OCI-LY1 (cell line): Measurements from ENCODE around the gene STARD9.

Experiments
- H2AFZ ChIP-seq: fragments of 200-600 bp; sonication (generic), shearing (Covaris generic); 2 replicates; pipeline ENCODE4 v1.6.0; 2014; ENCODE audit warnings: antibody characterized with exemption, mild to moderate bottlenecking, low read length
- H3F3A ChIP-seq: fragments of 200-600 bp; sonication (generic), shearing (Covaris generic); 2 replicates; pipeline ENCODE4 v1.6.0; 2014; ENCODE audit warnings: mild to moderate bottlenecking, antibody characterized with exemption, low read length, moderate library complexity; ENCODE audit not compliant: insufficient read depth
- H3K27ac ChIP-seq: fragments of 200-600 bp; sonication (generic); 2 replicates; pipeline ENCODE4 v1.5.1; 2014; ENCODE audit warnings: low read length, mixed run types, mild to moderate bottlenecking, low read depth; ENCODE audit not compliant: poor library complexity, severe bottlenecking
- H3K27me3 ChIP-seq: fragments of 200-600 bp; sonication (generic); 2 replicates; pipeline ENCODE4 v1.6.0; 2014; ENCODE audit warnings: antibody characterized with exemption, mild to moderate bottlenecking, low read length, moderate library complexity; ENCODE audit not compliant: insufficient read depth
- H3K36me3 ChIP-seq: fragments of 200-600 bp; sonication (generic); 2 replicates; pipeline ENCODE4 v1.6.1; 2014; ENCODE audit warnings: mild to moderate bottlenecking, antibody characterized with exemption, low read length, moderate library complexity, mixed read lengths; ENCODE audit not compliant: insufficient read depth
- H3K4me1 ChIP-seq: fragments of 200-600 bp; sonication (generic); 2 replicates; pipeline ENCODE4 v1.5.1; 2014; ENCODE audit warnings: mild to moderate bottlenecking, low read length, moderate library complexity; ENCODE audit not compliant: insufficient read depth, severe bottlenecking
- H3K4me2 ChIP-seq: fragments of 200-600 bp; sonication (generic), shearing (Covaris generic); 2 replicates; pipeline ENCODE4 v1.6.1; 2014; ENCODE audit warnings: low read length
- H3K4me3 ChIP-seq: fragments of 200-600 bp; sonication (generic); 2 replicates; pipeline ENCODE4 v1.5.1; 2014; ENCODE audit warnings: low read length, low read depth, mild to moderate bottlenecking, mixed read lengths; ENCODE audit not compliant: poor library complexity, severe bottlenecking
- H3K79me2 ChIP-seq: fragments of 200-600 bp; shearing (Covaris generic); 2 replicates; pipeline ENCODE4 v1.6.1; 2016; ENCODE audit warnings: mixed run types, low read length, mixed read lengths; ENCODE audit not compliant: insufficient read depth
- H3K9ac ChIP-seq: fragments of 200-600 bp; sonication (generic), shearing (Covaris generic); 2 replicates; pipeline ENCODE4 v1.6.1; 2014; ENCODE audit warnings: mild to moderate bottlenecking, low read length, mixed read lengths
- H3K9me2 ChIP-seq: fragments of 200-600 bp; sonication (generic), shearing (Covaris generic); 2 replicates; pipeline ENCODE4 v1.6.1; 2014; ENCODE audit warnings: low read depth, mild to moderate bottlenecking, low read length, mixed read lengths
- H3K9me3 ChIP-seq: fragments of 200-600 bp; shearing (Covaris generic); 2 replicates; pipeline ENCODE4 v1.6.1; 2014; ENCODE audit warnings: low read length, mixed read lengths
- H4K20me1 ChIP-seq: fragments of 200-600 bp; sonication (generic), shearing (Covaris generic); 2 replicates; pipeline ENCODE4 v1.6.0; 2016; ENCODE audit warnings: mild to moderate bottlenecking, low read length; ENCODE audit not compliant: insufficient read depth
- CTCF ChIP-seq: fragments of 200-600 bp; sonication (generic), shearing (Covaris generic); IDR thresholded peaks from 2 replicates; pipeline ENCODE4 v1.5.1; 2017; ENCODE audit warnings: mild to moderate bottlenecking, antibody characterized with exemption, low read length, moderate library complexity, mixed read lengths
- EZH2 ChIP-seq: fragments of 200-600 bp; sonication (generic), shearing (Covaris generic); IDR thresholded peaks from 2 replicates; pipeline ENCODE4 v1.8.0; 2017; ENCODE audit warnings: borderline replicate concordance, mixed run types, mild to moderate bottlenecking, antibody characterized with exemption, low read length, moderate library complexity, mixed read lengths

Gene STARD9

GRCh38 chr15:42693942-42694341, 118.5 kb downstream of the STARD9 start:
- Histone ChIP-seq H3K4me3 (no peak overlapping the region), H4K20me1 (no peaks in the 10 kb centered on the region), H3K9me3 (no peaks in the 10 kb centered on the region), H3K36me3 (peaks cover 25% of the 10 kb centered on the region), H3K9me2 (no peaks in the 10 kb centered on the region), H3K79me2 (no peaks in the 10 kb centered on the region), H3F3A (no peaks in the 10 kb centered on the region), H3K27ac (no peak overlapping the region), H3K27me3 (no peaks in the 10 kb centered on the region), H3K9ac (no peak overlapping the region), H2AFZ (no peak overlapping the region), H3K4me2 (no peak overlapping the region), H3K4me1 (no peaks in the 10 kb centered on the region)
- TF ChIP-seq EZH2 (no peak), CTCF (no peak)

- Histone ChIP-seq H3K36me3 (peaks cover 24% of the 10 kb centered on the region), H3K27me3 (no peaks in the 10 kb centered on the region), H2AFZ (no peak overlapping the region), H3K27ac (no peak overlapping the region), H3K4me2 (no peak overlapping the region), H3K9me2 (no peaks in the 10 kb centered on the region), H3K79me2 (no peaks in the 10 kb centered on the region), H4K20me1 (no peaks in the 10 kb centered on the region), H3K4me3 (no peak overlapping the region), H3K4me1 (no peaks in the 10 kb centered on the region), H3K9ac (no peak overlapping the region), H3F3A (no peaks in the 10 kb centered on the region), H3K9me3 (no peaks in the 10 kb centered on the region)
- TF ChIP-seq CTCF (no peak), EZH2 (no peak)
These were observed 119.0 kb downstream of the STARD9 start for GRCh38 chr15:42694398-42694797.

GRCh38 chr15:42695527-42696071, 120.2 kb downstream of the STARD9 start:
- Histone ChIP-seq H3K36me3 (peaks cover 30% of the 10 kb centered on the region), H3K27me3 (no peaks in the 10 kb centered on the region), H4K20me1 (no peaks in the 10 kb centered on the region), H3K9me3 (peaks cover under 1% of the 10 kb centered on the region), H3K27ac (no peak overlapping the region), H3K9ac (no peak overlapping the region), H3F3A (no peaks in the 10 kb centered on the region), H3K9me2 (no peaks in the 10 kb centered on the region), H3K4me2 (no peak overlapping the region), H3K79me2 (no peaks in the 10 kb centered on the region), H2AFZ (no peak overlapping the region), H3K4me1 (no peaks in the 10 kb centered on the region), H3K4me3 (no peak overlapping the region)
- TF ChIP-seq EZH2 (no peak), CTCF (no peak)
